ENCODE data around the gene MYLK.

MYLK gene

DNA sequence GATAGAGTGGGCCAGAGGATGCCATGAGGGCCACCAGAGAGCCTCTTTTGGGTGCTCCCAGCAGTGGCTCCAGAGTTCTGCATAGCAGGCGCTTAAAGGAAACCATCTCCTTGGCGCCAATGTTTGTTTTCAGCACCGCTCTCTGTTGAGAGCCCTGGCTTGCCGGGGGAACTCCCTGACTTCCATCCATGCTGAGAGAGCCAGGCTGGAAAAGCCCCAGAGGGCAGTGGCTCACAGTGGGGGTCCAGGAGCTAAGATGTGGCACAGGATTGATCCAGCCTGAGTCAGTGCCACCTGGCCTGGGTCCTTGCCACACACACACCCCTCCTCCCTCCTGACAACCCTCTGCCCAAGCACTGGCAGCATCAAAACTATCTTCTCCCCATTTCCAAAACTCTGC lies 248.9 kb downstream of the MYLK start:
- Histone ChIP-seq H3K27me3 (ENCODE audit: control insufficient read depth in 3 of 3, insufficient read depth in 3 of 3, low read depth in 1 of 3, low read length in 3 of 3) (no peaks in the 10 kb centered on the region), H2BK12ac (ENCODE audit: low read length) (no peak overlapping the region), H3K4me2 (ENCODE audit: insufficient read depth, low read length, poor library complexity, severe bottlenecking) (no peak overlapping the region), H3K9ac (ENCODE audit: low read depth, low read length, poor library complexity) (no peak overlapping the region), H2BK5ac (ENCODE audit: low read length) (peak overlapping the region; percentile 91), H3K14ac (ENCODE audit: low read length) (peak overlapping the region; percentile 25), H4K8ac (ENCODE audit: low read depth, low read length) (no peak overlapping the region), H3K4ac (ENCODE audit: low read length) (no peak overlapping the region), H2AFZ (ENCODE audit: low read length) (no peak overlapping the region), H3K9me3 (replicated peaks in 1 of 2; ENCODE audit: control insufficient read depth in 2 of 2, insufficient read depth in 1 of 2, low read depth in 1 of 2, low read length in 2 of 2) (no peaks in the 10 kb centered on the region), H3K23ac (ENCODE audit: low read depth, low read length, poor library complexity) (no peak overlapping the region), H3K4me3 (ENCODE audit: low read length in 2 of 2) (no peak overlapping the region), H3K36me3 (replicated peaks in 1 of 2; ENCODE audit: control insufficient read depth in 2 of 2, insufficient read depth in 2 of 2, low read length in 2 of 2) (peaks cover 2 to 20% of the 10 kb centered on the region in 2 donors), H2BK15ac (ENCODE audit: low read length) (no peak overlapping the region), H3K79me1 (ENCODE audit: low read depth, low read length) (peaks cover 2% of the 10 kb centered on the region), H3K4me1 (ENCODE audit: control insufficient read depth in 2 of 2, insufficient read depth in 1 of 2, low read depth in 1 of 2, low read length in 2 of 2) (peaks cover 31% of the 10 kb centered on the region in 2 donors), H2BK120ac (ENCODE audit: low read depth, low read length) (peak overlapping the region; percentile 27), H3K27ac (replicated peaks; ENCODE audit: low read length) (no peak overlapping the region), H3K18ac (ENCODE audit: low read length) (peak overlapping the region; percentile 39), H2AK5ac (ENCODE audit: low read depth, low read length) (peak overlapping the region; percentile 30), H4K91ac (ENCODE audit: low read depth, low read length, poor library complexity) (no peak overlapping the region)
- WGBS, 2 donors (ENCODE audit: extremely low coverage in 2 of 2, insufficient read length in 2 of 2, insufficient replicate concordance in 1 of 2): no CpG with 5 or more reads among the region's 4 CpGs
- no peak for DNase-seq (ENCODE audit: low spot score)

DNA sequence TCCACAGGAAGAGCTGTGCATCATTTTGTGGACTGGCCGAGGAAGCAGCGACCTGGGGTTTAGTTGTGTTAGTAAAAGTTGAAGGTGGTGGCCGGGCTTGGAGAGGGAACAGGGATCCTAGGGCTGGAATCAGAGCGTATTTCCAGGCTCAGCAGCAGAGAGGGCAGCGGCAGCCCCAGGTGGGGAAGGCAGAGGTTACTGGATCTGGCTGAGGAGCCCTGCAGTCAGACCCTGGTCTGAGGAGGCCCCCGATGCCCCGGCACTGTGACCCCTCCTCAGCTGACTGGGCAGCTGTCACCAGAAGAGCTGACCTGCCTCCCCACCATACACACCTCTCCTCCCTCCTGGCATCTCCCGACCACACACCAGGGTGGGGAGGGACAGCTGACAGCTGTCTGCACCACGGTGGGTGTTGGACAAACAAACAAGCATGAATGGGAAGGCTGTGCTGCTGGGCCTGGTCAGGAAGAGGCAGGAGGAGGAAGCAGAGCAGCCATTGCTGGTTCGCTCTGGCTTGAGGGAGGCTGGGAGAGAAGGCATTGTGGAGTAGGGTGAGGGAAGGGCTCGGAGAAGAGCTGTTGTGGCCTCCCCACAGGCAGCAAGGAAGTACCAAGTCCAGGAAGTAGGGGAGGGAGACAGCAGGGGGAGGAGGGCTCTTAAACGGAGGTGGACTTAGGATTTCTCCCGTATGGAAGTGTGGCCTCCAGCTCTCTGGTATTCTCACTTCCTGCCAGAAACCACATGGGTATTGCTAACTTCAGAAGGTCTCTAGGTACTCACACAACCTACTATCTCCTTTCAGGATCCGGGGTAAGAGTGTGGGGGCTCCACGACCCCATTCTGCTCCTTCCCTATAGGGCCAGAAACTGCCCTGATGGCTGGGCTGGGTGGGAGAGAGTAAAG lies 249.7 kb downstream of the MYLK start:
- H3K27me3 ChIP-seq (ENCODE audit: control insufficient read depth in 3 of 3, insufficient read depth in 3 of 3, low read depth in 1 of 3, low read length in 3 of 3): no peaks in the 10 kb centered on the region
- WGBS, 2 donors (ENCODE audit: extremely low coverage in 2 of 2, insufficient read length in 2 of 2, insufficient replicate concordance in 1 of 2): no CpG with 5 or more reads among the region's 15 CpGs
- H4K8ac ChIP-seq (ENCODE audit: low read depth, low read length): no peak overlapping the region
- H3K23ac ChIP-seq (ENCODE audit: low read depth, low read length, poor library complexity): peak overlapping the region; percentile 16
- no peak overlapping the region for H3K4me3 ChIP-seq (ENCODE audit: low read length in 2 of 2)
- H3K36me3 ChIP-seq (replicated peaks in 1 of 2; ENCODE audit: control insufficient read depth in 2 of 2, insufficient read depth in 2 of 2, low read length in 2 of 2): peaks cover 8 to 27% of the 10 kb centered on the region in 2 donors
- peak overlapping the region; percentile 19 for H2BK15ac ChIP-seq (ENCODE audit: low read length)
- peak overlapping the region; percentile 4 for H3K27ac ChIP-seq (replicated peaks; ENCODE audit: low read length)
- peak overlapping the region; percentile 27 for H2BK120ac ChIP-seq (ENCODE audit: low read depth, low read length)
- peak overlapping the region; percentile 88 for H3K18ac ChIP-seq (ENCODE audit: low read length)
- peak overlapping the region; percentile 91 for H2BK5ac ChIP-seq (ENCODE audit: low read length)
- no peak overlapping the region for H3K14ac ChIP-seq (ENCODE audit: low read length)
- H4K91ac ChIP-seq (ENCODE audit: low read depth, low read length, poor library complexity): peak overlapping the region; percentile 33
- peaks cover 2% of the 10 kb centered on the region for H3K79me1 ChIP-seq (ENCODE audit: low read depth, low read length)
- no peak for DNase-seq (ENCODE audit: low spot score)
- H3K4me2 ChIP-seq (ENCODE audit: insufficient read depth, low read length, poor library complexity, severe bottlenecking): no peak overlapping the region
- no peak overlapping the region for H3K9ac ChIP-seq (ENCODE audit: low read depth, low read length, poor library complexity)
- H3K9me3 ChIP-seq (replicated peaks in 1 of 2; ENCODE audit: control insufficient read depth in 2 of 2, insufficient read depth in 1 of 2, low read depth in 1 of 2, low read length in 2 of 2): no peaks in the 10 kb centered on the region
- H3K4ac ChIP-seq (ENCODE audit: low read length): no peak overlapping the region
- no peak overlapping the region for H2AFZ ChIP-seq (ENCODE audit: low read length)
- no peak overlapping the region for H2BK12ac ChIP-seq (ENCODE audit: low read length)
- H3K4me1 ChIP-seq (ENCODE audit: control insufficient read depth in 2 of 2, insufficient read depth in 1 of 2, low read depth in 1 of 2, low read length in 2 of 2): peaks cover 31% of the 10 kb centered on the region in 2 donors
- H2AK5ac ChIP-seq (ENCODE audit: low read depth, low read length): peak overlapping the region; percentile 30

DNA sequence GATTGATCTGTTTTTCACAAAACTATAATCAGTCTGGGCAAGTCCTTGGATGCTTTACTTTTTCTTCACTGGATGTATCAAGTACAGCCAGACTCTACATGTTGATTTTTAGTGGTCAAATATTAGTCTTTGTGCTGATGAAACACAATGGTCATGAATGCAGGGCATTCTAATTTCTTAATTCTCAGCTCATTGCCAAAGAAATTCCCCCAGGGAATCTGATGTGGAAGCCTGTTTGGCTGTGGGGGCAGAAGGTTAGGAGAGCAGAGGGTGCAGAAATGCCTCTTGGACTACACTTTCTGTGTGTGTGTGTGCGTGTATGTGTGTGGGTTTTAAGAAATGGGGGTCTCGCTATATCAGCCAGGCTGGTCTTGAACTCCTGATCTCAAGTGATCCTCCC lies 250.6 kb downstream of the MYLK start:
- Histone ChIP-seq H2AFZ (ENCODE audit: low read length) (no peak overlapping the region), H2AK5ac (ENCODE audit: low read depth, low read length) (no peak overlapping the region), H3K4me2 (ENCODE audit: insufficient read depth, low read length, poor library complexity, severe bottlenecking) (no peak overlapping the region), H4K91ac (ENCODE audit: low read depth, low read length, poor library complexity) (no peak overlapping the region), H2BK5ac (ENCODE audit: low read length) (no peak overlapping the region), H3K4me1 (ENCODE audit: control insufficient read depth in 2 of 2, insufficient read depth in 1 of 2, low read depth in 1 of 2, low read length in 2 of 2) (peaks cover 31% of the 10 kb centered on the region in 2 donors), H3K79me1 (ENCODE audit: low read depth, low read length) (peaks cover 2% of the 10 kb centered on the region), H3K9ac (ENCODE audit: low read depth, low read length, poor library complexity) (no peak overlapping the region), H3K36me3 (replicated peaks in 1 of 2; ENCODE audit: control insufficient read depth in 2 of 2, insufficient read depth in 2 of 2, low read length in 2 of 2) (peaks cover 12 to 34% of the 10 kb centered on the region in 2 donors), H3K14ac (ENCODE audit: low read length) (no peak overlapping the region), H2BK120ac (ENCODE audit: low read depth, low read length) (no peak overlapping the region), H2BK12ac (ENCODE audit: low read length) (no peak overlapping the region), H3K23ac (ENCODE audit: low read depth, low read length, poor library complexity) (no peak overlapping the region), H3K9me3 (replicated peaks in 1 of 2; ENCODE audit: control insufficient read depth in 2 of 2, insufficient read depth in 1 of 2, low read depth in 1 of 2, low read length in 2 of 2) (no peaks in the 10 kb centered on the region), H3K4ac (ENCODE audit: low read length) (no peak overlapping the region), H3K27ac (replicated peaks; ENCODE audit: low read length) (no peak overlapping the region), H3K27me3 (ENCODE audit: control insufficient read depth in 3 of 3, insufficient read depth in 3 of 3, low read depth in 1 of 3, low read length in 3 of 3) (no peaks in the 10 kb centered on the region), H3K4me3 (ENCODE audit: low read length in 2 of 2) (no peak overlapping the region), H2BK15ac (ENCODE audit: low read length) (no peak overlapping the region), H3K18ac (ENCODE audit: low read length) (no peak overlapping the region), H4K8ac (ENCODE audit: low read depth, low read length) (no peak overlapping the region)
- no peak for DNase-seq (ENCODE audit: low spot score)
- whole genome bisulfite sequencing, 2 donors (ENCODE audit: extremely low coverage in 2 of 2, insufficient read length in 2 of 2, insufficient replicate concordance in 1 of 2): no CpG with 5 or more reads among the region's 2 CpGs

DNA sequence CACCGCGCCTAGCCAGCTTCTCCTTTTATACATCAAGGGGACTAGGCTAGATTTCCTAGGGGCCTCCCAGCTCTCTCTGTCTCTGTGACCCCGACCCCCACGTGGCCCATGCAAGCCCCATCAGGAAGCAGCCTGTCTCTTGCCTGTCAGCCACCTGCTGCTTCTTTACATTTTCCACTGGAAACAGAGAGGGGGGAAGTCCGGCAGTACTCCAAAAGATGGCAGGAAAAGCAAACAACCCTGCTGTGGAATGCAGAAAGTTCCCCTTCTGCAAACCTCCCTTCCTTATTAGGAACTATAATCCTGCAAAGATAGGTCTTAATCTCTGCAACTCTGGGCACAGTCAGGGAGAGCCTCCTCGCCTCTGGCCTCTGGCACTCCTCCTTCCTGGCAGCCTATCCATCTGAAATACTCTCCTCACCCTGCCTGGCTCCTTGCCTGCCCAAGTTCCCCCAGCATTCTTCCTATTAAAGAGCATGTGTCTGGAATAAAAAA lies 251.9 kb downstream of the MYLK start:
- Histone ChIP-seq H3K27me3 (ENCODE audit: control insufficient read depth in 3 of 3, insufficient read depth in 3 of 3, low read depth in 1 of 3, low read length in 3 of 3) (no peaks in the 10 kb centered on the region), H3K27ac (replicated peaks; ENCODE audit: low read length) (peak overlapping the region; percentile 43), H3K4me2 (ENCODE audit: insufficient read depth, low read length, poor library complexity, severe bottlenecking) (no peak overlapping the region), H3K4me1 (ENCODE audit: control insufficient read depth in 2 of 2, insufficient read depth in 1 of 2, low read depth in 1 of 2, low read length in 2 of 2) (peaks cover 31% of the 10 kb centered on the region in 2 donors), H3K9ac (ENCODE audit: low read depth, low read length, poor library complexity) (no peak overlapping the region), H3K23ac (ENCODE audit: low read depth, low read length, poor library complexity) (no peak overlapping the region), H3K79me1 (ENCODE audit: low read depth, low read length) (peaks cover 2% of the 10 kb centered on the region), H4K8ac (ENCODE audit: low read depth, low read length) (no peak overlapping the region), H4K91ac (ENCODE audit: low read depth, low read length, poor library complexity) (no peak overlapping the region), H2AK5ac (ENCODE audit: low read depth, low read length) (no peak overlapping the region), H2AFZ (ENCODE audit: low read length) (peak overlapping the region; percentile 48), H3K4me3 (ENCODE audit: low read length in 2 of 2) (no peak overlapping the region), H2BK15ac (ENCODE audit: low read length) (no peak overlapping the region), H3K9me3 (replicated peaks in 1 of 2; ENCODE audit: control insufficient read depth in 2 of 2, insufficient read depth in 1 of 2, low read depth in 1 of 2, low read length in 2 of 2) (peaks cover 0 to 4% of the 10 kb centered on the region in 2 donors), H2BK12ac (ENCODE audit: low read length) (no peak overlapping the region), H3K36me3 (replicated peaks in 1 of 2; ENCODE audit: control insufficient read depth in 2 of 2, insufficient read depth in 2 of 2, low read length in 2 of 2) (peaks cover 16 to 28% of the 10 kb centered on the region in 2 donors), H3K18ac (ENCODE audit: low read length) (no peak overlapping the region), H2BK120ac (ENCODE audit: low read depth, low read length) (no peak overlapping the region), H3K4ac (ENCODE audit: low read length) (no peak overlapping the region), H2BK5ac (ENCODE audit: low read length) (no peak overlapping the region), H3K14ac (ENCODE audit: low read length) (no peak overlapping the region)
- no CpG with 5 or more reads among the region's 6 CpGs for WGBS, 2 donors (ENCODE audit: extremely low coverage in 2 of 2, insufficient read length in 2 of 2, insufficient replicate concordance in 1 of 2)
- no peak for DNase-seq (ENCODE audit: low spot score)

Data from neuronal stem cell (in vitro differentiated cells).